GM19193 (cell line): ENCODE measurements around the gene TBC1D9.

ENCODE experiments used
- POLR2A ChIP-seq: IDR thresholded peaks from 4 replicates; pipeline ENCODE4 v1.6.1; 2011; ENCODE audit not compliant: insufficient read depth, insufficient read length; ENCODE audit errors: extremely low read depth

Gene TBC1D9

DNA sequence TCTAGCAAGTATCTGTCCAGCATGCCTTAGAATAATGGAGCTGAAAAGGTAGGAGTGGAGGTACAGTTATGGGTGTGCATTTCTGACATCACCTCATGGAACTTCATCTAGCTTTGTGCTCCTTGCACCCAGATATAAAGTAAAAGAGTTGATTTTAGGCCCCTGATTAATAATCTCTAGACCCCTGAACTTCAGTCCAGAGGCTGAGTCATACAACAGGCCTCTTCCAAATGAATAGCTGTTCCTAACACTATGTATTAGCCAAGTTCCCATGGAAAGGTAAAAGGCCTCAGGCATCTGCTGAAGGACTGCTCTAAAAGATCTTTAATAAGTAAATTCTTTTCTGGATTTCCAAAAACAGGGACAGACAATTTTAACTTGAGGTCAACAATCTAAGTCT lies 16.2 kb downstream of the TBC1D9 start:
- no peak for TF ChIP-seq POLR2A

DNA sequence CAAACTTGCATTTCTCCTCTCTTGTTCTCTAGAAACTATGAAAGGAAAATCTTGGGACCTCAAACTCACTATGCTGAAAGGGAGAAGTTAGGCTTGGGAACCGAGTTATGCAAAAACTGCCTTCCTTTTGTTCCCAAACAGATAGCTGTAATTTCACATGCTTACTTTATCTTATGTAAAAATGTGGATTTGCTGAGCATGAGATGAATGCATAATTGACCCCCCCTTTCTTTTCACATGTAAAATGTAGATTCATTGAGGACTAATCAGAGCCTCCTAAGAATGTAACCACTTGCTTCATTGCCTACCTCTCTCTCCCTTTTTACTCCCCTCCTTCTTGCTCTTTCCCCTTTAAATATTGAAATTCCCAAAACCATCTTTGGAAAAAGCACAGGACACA lies 18.0 kb downstream of the TBC1D9 start:
- no peak for TF ChIP-seq POLR2A

DNA sequence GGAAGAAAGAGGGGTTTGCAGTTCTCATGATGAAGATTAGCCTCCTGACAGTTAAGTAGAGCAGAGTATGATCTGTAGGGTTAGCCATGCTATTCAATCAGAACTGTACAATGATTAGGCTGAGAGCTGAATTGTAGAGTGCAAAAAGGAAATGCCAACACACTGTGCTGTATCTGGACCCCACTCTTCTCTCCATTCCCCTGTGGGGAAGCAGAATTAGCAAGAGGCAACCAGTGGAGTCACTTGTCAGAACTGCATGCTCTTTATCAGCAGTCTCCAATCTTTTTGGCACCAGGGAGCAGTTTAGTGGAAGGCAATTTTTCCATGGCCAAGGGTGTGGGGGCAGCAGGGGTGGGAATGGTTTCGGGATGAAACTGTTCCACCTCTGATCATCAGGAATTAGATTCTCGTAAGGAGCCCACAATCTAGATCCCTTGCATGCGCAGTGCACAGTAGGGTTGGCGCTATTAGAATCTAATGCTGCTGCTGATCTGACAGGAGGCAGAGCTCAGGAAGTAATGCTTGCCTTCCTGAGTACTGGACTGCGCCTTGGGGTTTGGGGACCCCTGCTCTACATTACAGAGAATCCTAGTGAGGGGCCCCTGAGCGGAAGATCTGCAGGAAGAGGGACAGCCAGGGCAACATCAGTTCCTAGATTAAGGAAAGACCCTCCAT lies 19.4 kb downstream of the TBC1D9 start:
- TF ChIP-seq POLR2A = no peak

DNA sequence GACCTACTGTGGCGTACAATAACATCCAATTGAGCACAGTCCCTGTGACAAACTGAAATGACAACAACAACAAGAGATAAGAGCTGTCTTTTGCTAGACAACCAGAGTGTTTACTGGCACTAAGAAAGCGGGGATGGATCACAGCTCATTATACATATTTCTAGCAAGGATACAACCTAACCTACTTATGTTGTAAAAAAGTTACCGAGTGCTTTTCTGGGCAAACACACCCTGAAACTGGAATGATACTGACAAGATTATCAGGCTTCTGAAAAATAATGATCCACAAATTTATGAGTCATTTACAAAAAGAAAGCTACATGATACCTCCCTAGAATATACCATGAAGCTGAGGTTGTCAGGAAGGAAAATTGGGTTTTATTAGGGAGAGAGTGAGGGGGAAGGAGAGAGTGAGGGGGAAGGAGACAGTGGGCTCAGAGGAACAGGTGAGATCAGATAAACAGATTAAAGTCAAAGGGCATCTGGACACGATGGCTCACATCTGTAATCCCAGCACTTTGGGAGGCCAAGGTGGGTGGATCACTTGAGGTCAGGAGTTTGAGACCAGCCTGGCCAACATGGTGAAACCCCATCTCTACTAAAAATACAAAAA lies 20.3 kb downstream of the TBC1D9 start:
- TF ChIP-seq POLR2A = no peak

DNA sequence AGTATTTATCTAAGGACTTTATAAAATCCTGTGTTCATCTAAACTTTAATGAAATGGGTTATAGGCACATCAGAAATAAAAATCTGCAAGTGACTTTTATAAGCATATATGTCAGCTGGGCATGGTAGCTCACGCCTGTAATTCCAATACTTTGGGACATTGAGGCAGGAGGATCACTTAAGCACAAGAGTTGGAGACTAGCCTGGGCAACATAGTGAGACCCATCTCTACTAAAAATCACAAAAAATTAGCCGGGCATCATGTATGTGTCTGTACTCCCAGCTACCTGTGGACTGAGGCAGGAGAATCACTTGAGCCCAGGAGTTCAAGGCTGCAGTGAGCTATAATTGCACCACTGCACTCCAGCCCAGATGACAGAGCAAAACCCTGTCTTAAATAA lies 20.9 kb downstream of the TBC1D9 start:
- TF ChIP-seq POLR2A = no peak

DNA sequence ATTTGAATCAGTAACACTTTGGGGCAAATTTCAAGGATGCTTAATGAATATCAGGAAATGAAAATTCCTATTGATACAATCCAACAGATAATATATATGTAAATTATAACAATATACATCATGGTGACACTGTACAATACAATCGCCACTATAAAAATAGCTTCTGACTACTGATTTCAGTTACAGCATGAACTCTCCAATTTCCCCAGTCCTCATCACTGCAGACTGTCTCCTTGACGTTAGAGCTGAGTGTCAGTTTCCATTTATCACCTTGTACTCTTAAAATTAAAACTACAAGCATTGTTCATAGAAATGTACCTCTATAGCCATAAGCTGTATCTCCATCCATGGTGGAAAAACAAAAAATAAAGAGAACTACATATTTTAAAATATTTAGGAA lies 23.4 kb downstream of the TBC1D9 start:
- no peak for TF ChIP-seq POLR2A

DNA sequence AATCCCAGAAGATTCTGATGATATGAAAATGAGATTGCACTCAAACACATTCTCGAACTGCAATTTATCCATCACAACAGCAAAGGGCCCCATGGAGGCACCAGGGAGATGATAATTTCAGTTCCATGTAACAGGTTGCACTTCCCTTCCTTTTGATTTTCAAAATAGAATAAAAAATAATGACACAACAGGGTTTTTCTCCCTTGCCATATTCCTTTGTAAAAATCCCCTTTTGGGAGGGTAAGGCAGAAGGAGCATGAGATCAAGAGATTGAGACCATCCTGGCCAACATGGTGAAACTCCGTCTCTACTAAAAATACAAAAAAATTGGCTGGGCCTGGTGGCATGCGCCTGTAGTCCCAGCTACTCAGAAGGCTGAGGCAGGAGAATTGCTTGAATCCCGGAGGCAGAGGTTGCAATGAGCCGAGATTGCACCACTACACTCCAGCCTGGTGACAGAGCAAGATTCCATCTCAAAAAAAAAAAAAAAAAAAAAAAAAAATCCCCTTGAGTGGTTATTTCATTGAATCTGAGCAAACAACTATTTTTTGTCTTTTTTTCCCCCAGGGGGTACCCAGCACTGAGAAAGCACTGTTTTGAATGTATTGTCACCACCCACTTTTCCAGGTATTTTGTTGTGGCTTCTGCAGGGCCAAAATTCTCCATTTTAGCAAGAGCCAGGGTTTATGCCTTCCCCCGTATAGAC lies 26.7 kb downstream of the TBC1D9 start:
- TF ChIP-seq POLR2A = no peak

DNA sequence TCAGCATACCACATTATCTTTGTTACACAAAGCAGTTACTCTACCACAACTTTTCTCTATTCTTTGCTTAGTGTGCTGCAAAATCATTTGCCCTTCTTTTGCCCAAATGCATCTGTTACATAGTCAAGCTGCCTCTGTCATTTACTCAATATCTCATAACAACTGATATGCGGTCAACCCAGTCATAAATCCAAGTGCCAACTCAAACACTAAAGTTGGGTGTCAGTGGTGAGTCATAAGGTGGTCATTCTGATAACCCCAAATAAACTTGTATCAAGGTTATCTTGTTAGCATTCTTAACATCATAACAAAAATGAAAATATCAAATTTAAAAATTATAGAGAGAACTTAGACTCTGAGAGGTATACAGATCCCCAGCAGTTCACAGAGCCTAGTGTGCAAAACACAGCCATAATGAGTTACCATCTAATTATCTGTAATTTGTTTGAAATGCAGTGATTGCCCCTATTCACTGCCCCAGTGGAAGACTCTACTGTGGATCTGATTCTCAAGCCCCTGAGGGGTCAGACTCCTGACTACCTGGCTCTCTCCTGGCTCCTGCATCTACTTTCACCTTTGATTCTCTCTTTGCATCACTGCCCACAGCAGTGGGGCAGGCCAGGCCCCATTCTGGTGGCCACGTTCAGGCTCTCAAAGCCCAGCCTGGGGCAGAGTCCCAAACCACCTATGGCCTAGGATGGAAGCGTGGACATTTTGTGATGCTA lies 29.2 kb downstream of the TBC1D9 start:
- no peak for TF ChIP-seq POLR2A

DNA sequence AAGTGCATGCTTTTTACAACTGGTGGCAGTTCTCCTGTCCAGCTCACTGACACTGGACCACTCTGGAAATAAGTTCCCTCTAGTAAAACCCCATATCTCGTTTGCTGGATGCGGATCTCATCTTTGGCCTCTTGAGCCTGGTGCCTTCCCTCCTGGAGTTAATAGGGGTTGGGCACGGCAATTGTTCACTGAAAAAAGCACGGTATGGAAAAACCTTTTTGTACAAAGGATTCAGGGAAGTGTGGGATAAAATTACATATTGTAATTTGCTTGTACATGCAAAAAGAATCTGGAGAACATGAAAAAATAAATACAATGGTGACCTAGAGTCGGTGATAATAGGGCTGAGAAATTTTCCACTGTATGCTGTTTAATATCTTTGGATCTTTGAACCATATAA lies 30.6 kb downstream of the TBC1D9 start:
- TF ChIP-seq POLR2A = no peak

DNA sequence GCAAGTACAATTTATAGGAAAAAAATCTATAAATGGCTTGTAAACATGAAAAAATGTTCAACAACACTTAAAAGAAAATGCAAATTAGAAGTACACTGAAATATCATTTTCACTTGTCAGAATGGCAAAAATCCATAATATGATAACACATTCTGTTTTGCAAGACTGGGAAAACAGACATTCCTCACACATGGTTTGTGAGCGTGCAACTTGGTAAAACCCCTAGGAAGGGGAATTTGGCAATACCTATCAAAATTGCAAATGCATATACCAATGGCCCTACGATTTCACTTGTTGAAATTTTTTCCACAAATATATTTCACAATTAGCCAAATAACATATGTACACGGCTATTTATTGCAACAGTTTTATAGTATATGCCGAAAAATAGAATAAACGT lies 31.4 kb downstream of the TBC1D9 start:
- TF ChIP-seq POLR2A = no peak

DNA sequence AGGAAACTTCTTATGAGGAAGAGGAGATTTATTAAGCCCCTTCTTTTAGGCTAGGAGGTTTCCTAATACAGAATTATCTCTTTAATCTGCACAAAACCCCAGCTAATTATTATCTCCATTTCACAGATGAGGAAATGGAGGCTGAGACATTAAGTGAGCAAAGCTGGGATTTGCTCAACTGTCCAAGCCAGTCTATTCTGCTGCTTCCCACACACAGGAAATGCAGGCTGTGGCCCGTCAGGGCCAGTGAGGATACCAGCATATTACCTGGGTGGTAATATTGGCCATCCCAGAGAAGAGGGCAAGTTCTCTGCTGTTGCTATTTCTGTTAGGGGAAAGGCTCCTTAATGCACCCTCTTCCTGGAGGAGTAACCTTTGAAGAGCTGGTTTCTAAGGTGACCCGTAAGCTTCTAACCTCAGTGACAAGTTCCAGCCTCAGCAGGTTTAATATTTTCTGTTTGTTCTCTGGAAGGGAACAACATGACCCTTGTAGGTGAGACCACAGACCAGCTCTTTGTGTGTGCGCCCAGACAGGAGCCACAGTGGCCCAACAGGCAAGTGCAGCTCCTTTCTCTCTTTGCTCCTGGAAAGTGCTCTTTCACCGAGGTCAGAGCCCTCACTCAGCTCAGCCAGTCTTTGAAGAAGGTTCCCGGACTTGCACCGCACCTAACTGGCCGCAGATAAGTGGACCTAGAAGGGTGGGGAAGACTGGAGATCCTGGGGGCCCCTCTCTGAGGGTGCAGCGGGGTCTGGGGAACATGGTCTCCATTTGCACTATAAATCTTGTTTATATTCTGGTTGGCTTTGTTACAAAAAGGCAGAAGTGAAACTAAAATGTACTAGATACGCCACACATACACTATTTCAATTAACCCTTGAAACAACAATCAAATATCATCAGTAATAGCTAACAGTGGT lies 35.5 kb downstream of the TBC1D9 start:
- no peak for TF ChIP-seq POLR2A

DNA sequence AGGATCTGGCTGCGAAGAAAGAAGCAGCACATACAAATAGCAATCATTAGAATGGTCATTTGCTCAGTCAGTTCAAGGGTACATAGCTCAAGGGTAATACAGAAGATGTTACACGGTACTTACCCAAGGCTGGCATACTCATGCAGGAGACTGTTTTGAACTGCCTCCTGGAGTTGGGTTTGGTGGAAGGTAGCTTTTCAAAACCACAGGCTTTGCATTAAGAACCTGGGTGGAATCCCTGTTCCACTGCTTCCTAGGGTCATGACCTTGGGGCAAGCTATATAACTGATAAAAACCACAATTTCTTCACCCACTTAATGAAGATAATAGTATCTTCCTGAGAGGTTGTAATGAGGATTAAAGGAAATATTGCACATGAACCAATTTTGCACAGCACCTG lies 36.5 kb downstream of the TBC1D9 start:
- no peak for TF ChIP-seq POLR2A

DNA sequence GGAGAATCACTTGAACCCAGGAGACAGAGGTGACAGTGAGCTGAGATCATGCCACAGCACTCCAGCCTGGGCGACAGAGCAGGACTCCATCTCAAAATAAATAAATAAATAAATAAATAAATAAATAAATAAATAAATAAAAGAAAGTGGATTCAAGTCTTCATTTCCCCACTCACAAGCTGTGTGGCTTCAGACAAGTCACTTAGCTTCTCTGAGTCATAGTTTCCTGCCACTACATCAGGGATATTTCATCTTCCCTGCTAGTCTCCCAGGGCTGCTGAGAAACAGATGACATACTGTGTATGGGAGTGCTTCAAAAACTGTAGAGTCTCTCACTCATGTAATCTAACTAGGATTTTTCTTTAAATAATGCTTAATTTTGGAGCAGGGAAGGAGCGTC lies 37.2 kb downstream of the TBC1D9 start:
- no peak for TF ChIP-seq POLR2A

DNA sequence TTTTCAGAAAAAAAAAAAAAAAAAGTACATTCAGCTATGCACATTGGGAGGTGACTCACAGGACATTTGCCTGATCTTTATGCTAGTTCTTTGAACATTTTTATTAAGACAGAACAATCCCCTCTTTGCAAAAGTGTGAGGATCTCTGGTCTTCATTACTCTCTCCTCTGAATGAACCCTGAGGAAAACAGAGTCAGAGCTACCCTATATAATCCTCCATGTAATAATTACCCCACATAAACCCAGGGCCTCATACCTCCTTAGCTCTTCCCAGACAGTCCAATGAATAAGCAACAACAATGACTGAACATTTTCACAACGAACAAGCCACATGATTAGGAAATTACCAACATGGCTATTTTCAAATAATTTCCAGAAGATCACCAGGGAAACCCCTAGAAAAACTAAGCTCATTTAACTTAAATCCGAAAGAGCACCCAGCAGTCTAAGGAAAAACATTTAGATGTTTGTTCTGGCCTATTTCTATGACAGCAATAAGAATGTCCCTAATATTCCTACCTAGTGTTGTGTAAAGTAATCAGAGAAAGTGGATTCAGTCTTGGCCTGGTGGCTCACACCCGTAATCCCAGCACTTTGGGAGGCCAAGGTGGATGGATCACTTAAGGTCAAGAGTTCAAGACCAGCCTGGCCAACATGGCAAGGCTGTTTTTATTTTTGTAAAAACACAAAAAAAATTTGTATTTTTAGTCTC lies 37.8 kb downstream of the TBC1D9 start:
- TF ChIP-seq POLR2A = no peak
